Measurements from ENCODE around the gene SORCS2. TPM values are rescaled to one million over a fixed set of nuclear protein-coding genes. Genes with fewer than 3 reads are reported as not detected.

SORCS2 gene
- total and polyA plus RNA-seq, 2 of the 13 experiments (the other 11 are each of a cell fraction or from before 2014, with no cell fraction given) = 0.82 to 1.0 TPM

GRCh38 chr4:7725951-7726350 is 533.6 kb downstream of the SORCS2 start:
- POLR2A ChIA-PET = no interaction called here
- intact Hi-C loops (cut with micrococcal nuclease; ENCODE audit: unreplicated experiment) = no loop called here

More at GRCh38 chr4:7725951-7726350, 533.6 kb downstream of the SORCS2 start:
- 0 out of 2 replicates have a peak, but pooled peaks have one; percentile 25 for TF ChIP-seq MNT (IDR thresholded peaks at IDR 0.05)
- TF ChIP-seq ZNF770 (CRISPR knock-in tag; IDR thresholded peaks at IDR 0.05) = no peak
- TF ChIP-seq TEF (CRISPR knock-in tag; IDR thresholded peaks at IDR 0.05) = no peak
- H3K4me1 ChIP-seq (ENCODE audit: insufficient read depth, low read length) = no peaks in the 10 kb centered on the region
- no peak overlapping the region for H3K4me3 ChIP-seq (replicated peaks in 1 of 3; ENCODE audit: insufficient read depth in 1 of 3, low read depth in 2 of 3, low read length in 3 of 3)
- H3K4me2 ChIP-seq (ENCODE audit: low read depth, low read length) = no peak overlapping the region
- no peaks in the 10 kb centered on the region for H4K20me1 ChIP-seq (ENCODE audit: insufficient read depth, low read length)
- no TSS peak for BruUV-seq (replicated peaks)
- no peaks in the 10 kb centered on the region for H3K36me3 ChIP-seq (replicated peaks in 1 of 2; ENCODE audit: control insufficient read depth in 1 of 2, insufficient read depth in 2 of 2, low read length in 2 of 2)
- no peak overlapping the region for H3K9ac ChIP-seq (ENCODE audit: insufficient read depth, low read depth, low read length)
- FAIRE-seq = no peak
- no peak overlapping the region for H2AFZ ChIP-seq (ENCODE audit: low read length)
- whole genome bisulfite sequencing (ENCODE audit: low lambda C conversion rate) = 81% methylated on average over 9 of the region's 9 CpGs
- H3K27ac ChIP-seq (ENCODE audit: extremely low read length, insufficient read depth, low read length) = no peak overlapping the region
- no peak for ATAC-seq
- DNase-seq (ENCODE audit: low spot score) = no peak
- H3K9me3 ChIP-seq (ENCODE audit: low read length) = no peaks in the 10 kb centered on the region
- H3K27me3 ChIP-seq (ENCODE audit: control insufficient read depth in 1 of 2, insufficient read depth in 2 of 2, low read length in 2 of 2) = no peaks in the 10 kb centered on the region
- H3K79me2 ChIP-seq (ENCODE audit: insufficient read depth, low read length) = no peaks in the 10 kb centered on the region
- CTCF ChIA-PET (ENCODE audit: low intra/inter-chr PET ratio, low total read pairs) = no interaction called here
- in situ Hi-C loops (cut with HindIII; ENCODE audit: extremely low pct_ligation_motif_present, low pct_unique_long_range_greater_than_20kb) = loop anchor here (10.0 kb wide), 1 partner anchor 531 kb away; the partner anchor contains the start of gene SORCS2
